WTC11 (cell line): ENCODE results near the gene R3HCC1L.

Experiments
- CTCF ChIP-seq: fragments of 200-600 bp; IDR thresholded peaks from 2 replicates; pipeline ENCODE4 v1.8.0; 2022; ENCODE audit warnings: antibody characterized with exemption
- JUN ChIP-seq: sonication (generic); formaldehyde crosslinking; IDR thresholded peaks from 2 replicates; pipeline ENCODE4 v1.8.0; 2023; ENCODE audit warnings: mild to moderate bottlenecking, missing genetic modification reagents
- SP1 ChIP-seq: sonication (generic); formaldehyde crosslinking; conservative IDR thresholded peaks from 2 replicates; pipeline ENCODE4 v1.8.1; 2022; ENCODE audit warnings: missing genetic modification reagents
- ZNF423 ChIP-seq: fragments of 250-450 bp; sonication (Bioruptor Pico); IDR thresholded peaks from 2 replicates; pipeline ENCODE4 v2.1.2; 2022; ENCODE audit warnings: mild to moderate bottlenecking, moderate library complexity
- TF ChIP-seq, protein P1 (sequence below): sonication (generic); formaldehyde crosslinking; IDR thresholded peaks from 2 replicates; pipeline ENCODE4 v1.8.1; 2023; ENCODE audit warnings: mild to moderate bottlenecking, missing genetic modification reagents, moderate library complexity

- no peak for TF ChIP-seq CTCF
- TF ChIP-seq, protein P1, sequence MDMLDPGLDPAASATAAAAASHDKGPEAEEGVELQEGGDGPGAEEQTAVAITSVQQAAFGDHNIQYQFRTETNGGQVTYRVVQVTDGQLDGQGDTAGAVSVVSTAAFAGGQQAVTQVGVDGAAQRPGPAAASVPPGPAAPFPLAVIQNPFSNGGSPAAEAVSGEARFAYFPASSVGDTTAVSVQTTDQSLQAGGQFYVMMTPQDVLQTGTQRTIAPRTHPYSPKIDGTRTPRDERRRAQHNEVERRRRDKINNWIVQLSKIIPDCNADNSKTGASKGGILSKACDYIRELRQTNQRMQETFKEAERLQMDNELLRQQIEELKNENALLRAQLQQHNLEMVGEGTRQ (CRISPR knock-in tag) = no peak
- TF ChIP-seq JUN (CRISPR knock-in tag) = no peak
- TF ChIP-seq SP1 (CRISPR knock-in tag) = no peak
- no peak for TF ChIP-seq ZNF423
Measured at GRCh38 chr10:98217801-98218200, 83.3 kb downstream of the R3HCC1L start.
